RWPE2 (cell line): ENCODE data around the gene DCAF10.

ENCODE experiments used
- ATAC-seq: fragments of 200-7000 bp; cut with Tn5 transposase; 3 replicates; pipeline ENCODE4 v1.9.1; 2021; ENCODE audit warnings: low read depth
- DNase-seq: peaks from one replicate; pipeline ENCODE4 v3.0.0-alpha.2; 2020; ENCODE audit warnings: low spot score
- H3K27ac ChIP-seq: fragments of 450-650 bp; 2 replicates; pipeline ENCODE4 v1.5.1; 2017; ENCODE audit warnings: mild to moderate bottlenecking; ENCODE audit not compliant: poor library complexity, severe bottlenecking
- H3K27me3 ChIP-seq: fragments of 250-450 bp; sonication (Bioruptor Pico); 2 replicates; pipeline ENCODE4 v1.5.1; 2021; ENCODE audit warnings: mild to moderate bottlenecking, moderate library complexity; ENCODE audit not compliant: insufficient read depth, poor library complexity, severe bottlenecking
- H3K36me3 ChIP-seq: fragments of 250-450 bp; sonication (Bioruptor Pico); 2 replicates; pipeline ENCODE4 v1.5.1; 2020; ENCODE audit warnings: low read depth, mild to moderate bottlenecking, moderate library complexity
- H3K4me1 ChIP-seq: fragments of 250-450 bp; sonication (Bioruptor Pico); 2 replicates; pipeline ENCODE4 v1.5.1; 2021; ENCODE audit warnings: mild to moderate bottlenecking, moderate library complexity; ENCODE audit not compliant: insufficient read depth, poor library complexity, severe bottlenecking
- H3K4me3 ChIP-seq: fragments of 250-450 bp; sonication (Bioruptor Pico); 2 replicates; pipeline ENCODE4 v1.5.1; 2021; ENCODE audit warnings: mild to moderate bottlenecking, moderate library complexity; ENCODE audit not compliant: severe bottlenecking
- H3K9me3 ChIP-seq: fragments of 250-450 bp; sonication (Bioruptor Pico); 2 replicates; pipeline ENCODE4 v1.5.1; 2021; ENCODE audit warnings: mild to moderate bottlenecking, moderate library complexity; ENCODE audit not compliant: severe bottlenecking
- CTCF ChIP-seq: fragments of 450-650 bp; IDR thresholded peaks from one replicate; pipeline ENCODE4 v1.5.1; 2017; ENCODE audit warnings: mild to moderate bottlenecking, moderate library complexity; ENCODE audit not compliant: poor library complexity, severe bottlenecking

DCAF10 gene

GRCh38 chr9:37899041-37899440 is 98.4 kb downstream of the DCAF10 start:
- no peak for TF ChIP-seq CTCF
- no peak for ATAC-seq
- DNase-seq: no peak
- Histone ChIP-seq H3K4me1 (peaks cover 5% of the 10 kb centered on the region), H3K36me3 (peaks cover 68% of the 10 kb centered on the region), H3K27ac (no peak overlapping the region), H3K27me3 (no peaks in the 10 kb centered on the region), H3K9me3 (no peaks in the 10 kb centered on the region), H3K4me3 (no peak overlapping the region)

- TF ChIP-seq CTCF: no peak
- Histone ChIP-seq H3K27ac (no peak overlapping the region), H3K36me3 (peaks cover 40% of the 10 kb centered on the region), H3K27me3 (no peaks in the 10 kb centered on the region), H3K4me1 (peaks cover 10% of the 10 kb centered on the region), H3K9me3 (no peaks in the 10 kb centered on the region), H3K4me3 (no peak overlapping the region)
- no peak for DNase-seq
- ATAC-seq: no peak
These were observed 101.5 kb downstream of the DCAF10 start for GRCh38 chr9:37902131-37902530.

GRCh38 chr9:37902796-37903646 is 102.4 kb downstream of the DCAF10 start:
- no peaks in the 10 kb centered on the region for H3K27me3 ChIP-seq
- no peaks in the 10 kb centered on the region for H3K9me3 ChIP-seq
- H3K36me3 ChIP-seq: peaks cover 31% of the 10 kb centered on the region
- H3K4me3 ChIP-seq: peak overlapping the region; percentile 76
- DNase-seq (peak; percentile 8), ATAC-seq (peak; percentile 7)
- peaks cover 10% of the 10 kb centered on the region for H3K4me1 ChIP-seq
- H3K27ac ChIP-seq: peak overlapping the region; percentile 74
- no peak for TF ChIP-seq CTCF

- peak within 1 kb of the TSS; percentile 74 for H3K27ac ChIP-seq
These were observed 103.2 kb downstream of the DCAF10 start, which contains the start of gene SLC25A51 for GRCh38 chr9:37903647-37904444. TSS of gene SLC25A51 (minus strand) at chr9:37904127. CDS start at chr9:37888550, 15,577 bp downstream.

More at GRCh38 chr9:37903647-37904444, 103.2 kb downstream of the DCAF10 start, which contains the start of gene SLC25A51:
- peak; percentile 98 for TF ChIP-seq CTCF
- peak; percentile 75 for ATAC-seq
- Histone ChIP-seq H3K4me3 (peak within 1 kb of the TSS; percentile 76), H3K36me3 (peaks cover 23% of the 10 kb centered on the region), H3K9me3 (no peaks in the 10 kb centered on the region), H3K27me3 (no peaks in the 10 kb centered on the region), H3K4me1 (peaks cover 11% of the 10 kb centered on the region)
- peak; percentile 93 for DNase-seq
